Liver (tissue), 9 donors: ENCODE measurements around the gene EIF1B. TPM values are rescaled to one million over a fixed set of nuclear protein-coding genes. Genes with fewer than 3 reads are reported as not detected.

Source experiments
- DNase-seq: peaks from one replicate; pipeline ENCODE4 v3.0.0-alpha.2; 2017; ENCODE audit warnings: low spot score
- H3K27ac ChIP-seq, 2 donors: one replicate each; pipeline ENCODE4 v1.7.0; 2013; ENCODE audit warnings: inconsistent platforms in 2 of 2, low read length in 2 of 2, control low read depth in 1 of 2, low read depth in 1 of 2, mild to moderate bottlenecking in 1 of 2
- H3K27me3 ChIP-seq, 4 donors: one replicate each; pipeline versions ENCODE4 v1.6.1 to v1.7.0; 2013; ENCODE audit warnings: low read length in 3 of 4, inconsistent platforms in 1 of 4, mild to moderate bottlenecking in 1 of 4, moderate library complexity in 1 of 4; ENCODE audit not compliant: control insufficient read depth in 4 of 4, insufficient read depth in 4 of 4
- H3K36me3 ChIP-seq, 4 donors: one replicate each; pipeline versions ENCODE4 v1.6.1 to v1.7.0; 2013; ENCODE audit warnings: low read length in 3 of 4, mild to moderate bottlenecking in 3 of 4, low read depth in 1 of 4, moderate library complexity in 1 of 4; ENCODE audit not compliant: control insufficient read depth in 4 of 4, insufficient read depth in 3 of 4
- H3K4me1 ChIP-seq, 4 donors: one replicate each; pipeline versions ENCODE4 v1.6.1 to v1.7.0; 2013; ENCODE audit warnings: low read length in 3 of 4, mild to moderate bottlenecking in 3 of 4, moderate library complexity in 1 of 4; ENCODE audit not compliant: control insufficient read depth in 4 of 4, insufficient read depth in 4 of 4
- H3K4me3 ChIP-seq, 3 donors: one replicate each; pipeline versions ENCODE4 v1.6.1 to v1.7.0; 2013; ENCODE audit warnings: low read length in 3 of 3, control low read depth in 1 of 3, low read depth in 1 of 3, mild to moderate bottlenecking in 1 of 3
- H3K9ac ChIP-seq, 2 donors: one replicate each; pipeline ENCODE4 v1.7.0; 2013; ENCODE audit warnings: low read length in 2 of 2, mild to moderate bottlenecking in 2 of 2, moderate library complexity in 2 of 2, control low read depth in 1 of 2, low read depth in 1 of 2
- H3K9me3 ChIP-seq, 4 donors: one replicate each; pipeline versions ENCODE4 v1.6.1 to v1.7.0; 2013; ENCODE audit warnings: low read length in 3 of 4; ENCODE audit not compliant: control insufficient read depth in 4 of 4
- ATF3 ChIP-seq: IDR thresholded peaks from 2 replicates; pipeline ENCODE4 v1.6.1; 2016; ENCODE audit warnings: antibody characterized with exemption
- EGR1 ChIP-seq, 2 donors: IDR thresholded peaks; 2 replicates each; pipeline ENCODE4 v1.6.1; 2016 to 2018; ENCODE audit warnings: antibody characterized with exemption in 2 of 2, low read depth in 2 of 2
- FOXA1 ChIP-seq: IDR thresholded peaks from 2 replicates; pipeline ENCODE4 v1.6.1; 2016; ENCODE audit warnings: antibody characterized with exemption
- FOXA2 ChIP-seq: IDR thresholded peaks from 2 replicates; pipeline ENCODE4 v1.6.1; 2016; ENCODE audit warnings: antibody characterized with exemption
- GABPA ChIP-seq, 2 donors: IDR thresholded peaks in 1 of 2; conservative IDR thresholded peaks in 1 of 2; 2 replicates each; pipeline ENCODE4 v1.6.1; 2016; ENCODE audit warnings: antibody characterized with exemption in 2 of 2, mild to moderate bottlenecking in 1 of 2, moderate library complexity in 1 of 2
- HNF4A ChIP-seq, 2 donors: conservative IDR thresholded peaks; 2 replicates each; pipeline ENCODE4 v1.6.1; 2016; ENCODE audit warnings: antibody characterized with exemption in 2 of 2, mild to moderate bottlenecking in 2 of 2
- HNF4G ChIP-seq: IDR thresholded peaks from 2 replicates; pipeline ENCODE4 v1.6.1; 2016; ENCODE audit warnings: antibody characterized with exemption
- JUND ChIP-seq, 2 donors: IDR thresholded peaks; 2 replicates each; pipeline ENCODE4 v1.6.1; 2016; ENCODE audit warnings: antibody characterized with exemption in 2 of 2
- NR2F2 ChIP-seq: IDR thresholded peaks from 2 replicates; pipeline ENCODE4 v1.6.1; 2016; ENCODE audit warnings: antibody characterized with exemption
- RAD21 ChIP-seq, 2 donors: IDR thresholded peaks; 2 replicates each; pipeline ENCODE4 v1.6.1; 2016; ENCODE audit warnings: antibody characterized with exemption in 2 of 2, mild to moderate bottlenecking in 2 of 2
- REST ChIP-seq: IDR thresholded peaks from 2 replicates; pipeline ENCODE4 v1.6.1; 2016; ENCODE audit warnings: antibody characterized with exemption, mild to moderate bottlenecking
- RXRA ChIP-seq, 2 donors: IDR thresholded peaks; 2 replicates each; pipeline ENCODE4 v1.6.1; 2017 to 2018; ENCODE audit warnings: antibody characterized with exemption in 2 of 2, mild to moderate bottlenecking in 1 of 2
- SP1 ChIP-seq: IDR thresholded peaks from 2 replicates; pipeline ENCODE4 v1.6.1; 2018; ENCODE audit warnings: antibody characterized with exemption, mild to moderate bottlenecking
- TAF1 ChIP-seq: conservative IDR thresholded peaks from 2 replicates; pipeline ENCODE4 v1.6.1; 2016; ENCODE audit warnings: antibody characterized with exemption, mild to moderate bottlenecking
- YY1 ChIP-seq: IDR thresholded peaks from 2 replicates; pipeline ENCODE4 v1.6.1; 2016; ENCODE audit warnings: antibody characterized with exemption, mild to moderate bottlenecking
- ZBTB33 ChIP-seq: IDR thresholded peaks from 2 replicates; pipeline ENCODE4 v1.6.1; 2016; ENCODE audit warnings: antibody characterized with exemption
- polyA plus RNA-seq, 2 donors: library from polyadenylated mRNA; stranded (reverse) in 1 of 2; unstranded in 1 of 2; fragments of 200-250 nt in 1 of 2; fragments of >200 nt in 1 of 2; fragmentation: Nextera tagmentation in 1 of 2; extraction: Ambion mirVana in 1 of 2; gene quantifications; one replicate each; pipeline versions ENCODE4 v1.2.1 to v1.2.3, GENCODE V29; 2013 to 2015
- total RNA-seq, 2 donors: library from RNA; depleted of rRNA; stranded (reverse); fragments of >200 nt; gene quantifications; one replicate each; pipeline ENCODE4 v1.2.3, GENCODE V29; 2014
- TF ChIP-seq, protein P1 (sequence below): fragments of 150-350 bp; IDR thresholded peaks from 2 replicates; pipeline ENCODE4 v1.5.1; 2017; ENCODE audit warnings: improper control_type of control experiment, low read depth, low read length; ENCODE audit not compliant: missing input control
- TF ChIP-seq, protein P2 (sequence below): IDR thresholded peaks from 2 replicates; pipeline ENCODE4 v1.6.1; 2016; ENCODE audit warnings: antibody characterized with exemption
- donor health status: healthy.
- donor health status: healthy.
- donor health status: healthy.
- donor health status: healthy.
- donor health status: healthy.

EIF1B gene
- total and polyA plus RNA-seq, 4 donors: 10.9 to 33.8 (median 27.8) TPM

GRCh38 chr3:40341671-40342070 lies 32.2 kb downstream of the EIF1B start (continued):
- TF ChIP-seq, protein P1, sequence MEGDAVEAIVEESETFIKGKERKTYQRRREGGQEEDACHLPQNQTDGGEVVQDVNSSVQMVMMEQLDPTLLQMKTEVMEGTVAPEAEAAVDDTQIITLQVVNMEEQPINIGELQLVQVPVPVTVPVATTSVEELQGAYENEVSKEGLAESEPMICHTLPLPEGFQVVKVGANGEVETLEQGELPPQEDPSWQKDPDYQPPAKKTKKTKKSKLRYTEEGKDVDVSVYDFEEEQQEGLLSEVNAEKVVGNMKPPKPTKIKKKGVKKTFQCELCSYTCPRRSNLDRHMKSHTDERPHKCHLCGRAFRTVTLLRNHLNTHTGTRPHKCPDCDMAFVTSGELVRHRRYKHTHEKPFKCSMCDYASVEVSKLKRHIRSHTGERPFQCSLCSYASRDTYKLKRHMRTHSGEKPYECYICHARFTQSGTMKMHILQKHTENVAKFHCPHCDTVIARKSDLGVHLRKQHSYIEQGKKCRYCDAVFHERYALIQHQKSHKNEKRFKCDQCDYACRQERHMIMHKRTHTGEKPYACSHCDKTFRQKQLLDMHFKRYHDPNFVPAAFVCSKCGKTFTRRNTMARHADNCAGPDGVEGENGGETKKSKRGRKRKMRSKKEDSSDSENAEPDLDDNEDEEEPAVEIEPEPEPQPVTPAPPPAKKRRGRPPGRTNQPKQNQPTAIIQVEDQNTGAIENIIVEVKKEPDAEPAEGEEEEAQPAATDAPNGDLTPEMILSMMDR: no peak
- no peak for TF ChIP-seq ZBTB33

DNA sequence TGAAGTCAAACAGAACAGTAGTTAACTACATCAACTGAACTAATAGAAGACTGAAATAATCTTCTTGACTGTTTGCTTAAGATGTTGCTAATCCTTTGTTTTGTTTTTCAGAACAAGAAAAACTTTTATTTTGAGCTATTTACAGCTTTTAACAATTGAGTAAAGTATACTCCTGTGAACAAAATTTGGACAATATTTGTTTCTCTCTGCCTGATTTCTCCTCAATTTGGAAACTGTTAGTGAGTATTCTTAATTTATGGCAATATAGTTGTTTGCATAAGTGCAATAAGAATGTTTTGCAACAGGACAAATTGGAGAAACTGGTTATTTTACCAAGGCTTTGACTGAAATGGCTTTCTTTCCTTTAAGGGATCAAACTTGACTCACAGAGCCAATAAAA lies 41.0 kb downstream of the EIF1B start:
- Histone ChIP-seq H3K4me3 (no peak overlapping the region), H3K9me3 (no peaks in the 10 kb centered on the region), H3K9ac (no peak overlapping the region), H3K36me3 (no peaks in the 10 kb centered on the region), H3K27ac (no peak overlapping the region), H3K27me3 (no peaks in the 10 kb centered on the region), H3K4me1 (no peaks in the 10 kb centered on the region)
- DNase-seq: no peak
- TF ChIP-seq ZBTB33: no peak
- no peak for TF ChIP-seq ATF3
- TF ChIP-seq, protein P2, sequence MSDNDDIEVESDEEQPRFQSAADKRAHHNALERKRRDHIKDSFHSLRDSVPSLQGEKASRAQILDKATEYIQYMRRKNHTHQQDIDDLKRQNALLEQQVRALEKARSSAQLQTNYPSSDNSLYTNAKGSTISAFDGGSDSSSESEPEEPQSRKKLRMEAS: no peak
- TF ChIP-seq NR2F2: no peak
- TF ChIP-seq RAD21 (IDR thresholded peaks at IDR 0.05): no peak
- no peak for TF ChIP-seq FOXA2
- TF ChIP-seq SP1: no peak
- no peak for TF ChIP-seq EGR1 (IDR thresholded peaks at IDR 0.05; ENCODE audit: low read depth in 2 of 2)
- TF ChIP-seq, protein P1: no peak
- TF ChIP-seq RXRA (IDR thresholded peaks at IDR 0.05): no peak
- no peak for TF ChIP-seq FOXA1
- no peak for TF ChIP-seq GABPA (IDR thresholded peaks at IDR 0.05 in 1 of 2, conservative IDR thresholded peaks at IDR 0.05 in 1 of 2)
- TF ChIP-seq REST: no peak
- no peak for TF ChIP-seq JUND (IDR thresholded peaks at IDR 0.05)
- TF ChIP-seq HNF4G: no peak
- TF ChIP-seq HNF4A (conservative IDR thresholded peaks at IDR 0.05): no peak
- TF ChIP-seq YY1: no peak
- no peak for TF ChIP-seq TAF1
